ENCODE results near the gene TGM6. TPM values are rescaled to one million over a fixed set of nuclear protein-coding genes. Genes with fewer than 3 reads are reported as not detected.

TGM6 gene
- total RNA-seq, 4 donors from 2014 or later, result not detected

GRCh38 chr20:2458919-2459499 lies 78.3 kb downstream of the TGM6 start:
- intact Hi-C loops (cut with DNase I; ENCODE audit: low total_unique reads), result no loop called here
- no peak for DNase-seq
- Histone ChIP-seq H3K4me3 (no peak overlapping the region), H3K27ac (no peak overlapping the region), H3K36me3 (no peaks in the 10 kb centered on the region), H3K4me1 (no peaks in the 10 kb centered on the region), H3K9me3 (no peaks in the 10 kb centered on the region), H3K27me3 (no peaks in the 10 kb centered on the region)
- TF ChIP-seq CTCF (IDR thresholded peaks at IDR 0.05), result no peak
- no peak for TF ChIP-seq POLR2A (IDR thresholded peaks at IDR 0.05)

GRCh38 chr20:2459981-2460751 lies 79.5 kb downstream of the TGM6 start:
- Histone ChIP-seq H3K27ac (no peak overlapping the region), H3K9me3 (no peaks in the 10 kb centered on the region), H3K27me3 (no peaks in the 10 kb centered on the region), H3K36me3 (no peaks in the 10 kb centered on the region), H3K4me3 (no peak overlapping the region), H3K4me1 (no peaks in the 10 kb centered on the region)
- DNase-seq, result no peak
- intact Hi-C loops (cut with DNase I; ENCODE audit: low total_unique reads), result no loop called here
- TF ChIP-seq POLR2A (IDR thresholded peaks at IDR 0.05) (no peak), CTCF (IDR thresholded peaks at IDR 0.05) (no peak)

GRCh38 chr20:2460752-2461424 lies 80.2 kb downstream of the TGM6 start:
- Histone ChIP-seq H3K9me3 (no peaks in the 10 kb centered on the region), H3K36me3 (no peaks in the 10 kb centered on the region), H3K4me3 (no peak overlapping the region), H3K27ac (no peak overlapping the region), H3K4me1 (no peaks in the 10 kb centered on the region), H3K27me3 (no peaks in the 10 kb centered on the region)
- TF ChIP-seq POLR2A (IDR thresholded peaks at IDR 0.05), result no peak
- TF ChIP-seq CTCF (IDR thresholded peaks at IDR 0.05), result no peak
- intact Hi-C loops (cut with DNase I; ENCODE audit: low total_unique reads), result no loop called here
- DNase-seq, result no peak

GRCh38 chr20:2462484-2462883 lies 81.8 kb downstream of the TGM6 start:
- Histone ChIP-seq H3K27ac (no peak overlapping the region), H3K4me1 (no peaks in the 10 kb centered on the region), H3K9me3 (no peaks in the 10 kb centered on the region), H3K27me3 (no peaks in the 10 kb centered on the region), H3K36me3 (no peaks in the 10 kb centered on the region), H3K4me3 (no peak overlapping the region)
- intact Hi-C loops (cut with DNase I; ENCODE audit: low total_unique reads), result no loop called here
- no peak for DNase-seq
- TF ChIP-seq CTCF (IDR thresholded peaks at IDR 0.05), result no peak
- TF ChIP-seq POLR2A (IDR thresholded peaks at IDR 0.05), result no peak

All from uterus (tissue), 4 donors.